Hepatocyte (in vitro differentiated cells): Measurements from ENCODE around the gene KIFC1.

ENCODE experiments used
- CTCF ChIP-seq: fragments of 200-600 bp; sonication (generic); IDR thresholded peaks from 2 replicates; pipeline ENCODE4 v1.5.1; 2016; ENCODE audit warnings: antibody characterized with exemption, mild to moderate bottlenecking; ENCODE audit not compliant: poor library complexity
- EZH2 ChIP-seq: fragments of 200-600 bp; sonication (generic); IDR thresholded peaks from 2 replicates; pipeline ENCODE4 v1.6.1; 2016; ENCODE audit warnings: antibody characterized with exemption, mild to moderate bottlenecking, borderline replicate concordance
- EZH2phosphoT487 ChIP-seq: fragments of 200-600 bp; sonication (generic); IDR thresholded peaks from one replicate; pipeline ENCODE4 v1.6.1; 2018; ENCODE audit warnings: antibody characterized with exemption, mild to moderate bottlenecking, low read depth, moderate library complexity; ENCODE audit not compliant: unreplicated experiment, severe bottlenecking

GRCh38 chr6:33397541-33397940 lies 5.9 kb downstream of the KIFC1 start:
- TF ChIP-seq CTCF (no peak), EZH2phosphoT487 (no peak), EZH2 (no peak)
